Nephron (organoid): ENCODE data around the gene CEP126.
"Not testable (repeated sequence)": the region's sequence is repeated elsewhere in the genome, so short reads cannot be mapped to it uniquely, and the experiment has no call there.

Experiments used
- H3K27ac Mint-ChIP-seq, 3 experiments: 2 replicates each; pipeline ENCODE4 v1.8.0; 2020; ENCODE audit warnings: mixed read lengths in 3 of 3, mild to moderate bottlenecking in 2 of 3, moderate library complexity in 1 of 3
- H3K27me3 Mint-ChIP-seq: 2 replicates; pipeline ENCODE4 v1.8.0; 2021; ENCODE audit warnings: low read depth, mild to moderate bottlenecking, moderate library complexity, mixed read lengths
- H3K36me3 Mint-ChIP-seq: 2 replicates; pipeline ENCODE4 v1.8.0; 2020; ENCODE audit warnings: low read depth, mixed read lengths
- H3K4me1 Mint-ChIP-seq: 2 replicates; pipeline ENCODE4 v1.8.0; 2020; ENCODE audit warnings: mixed read lengths
- H3K4me3 Mint-ChIP-seq, 3 experiments: 2 replicates each; pipeline ENCODE4 v1.8.0; 2020; ENCODE audit warnings: mild to moderate bottlenecking in 3 of 3, mixed read lengths in 3 of 3, moderate library complexity in 2 of 3
- H3K9me3 Mint-ChIP-seq: 2 replicates; pipeline ENCODE4 v1.8.0; 2020; ENCODE audit warnings: mixed read lengths
- CTCF ChIP-seq, 3 experiments: fragments of 200-600 bp; sonication (generic); IDR thresholded peaks; one replicate each; pipeline ENCODE4 v1.5.0; 2021; ENCODE audit warnings: antibody characterized with exemption in 3 of 3; ENCODE audit not compliant: unreplicated experiment in 3 of 3

CEP126 gene

DNA sequence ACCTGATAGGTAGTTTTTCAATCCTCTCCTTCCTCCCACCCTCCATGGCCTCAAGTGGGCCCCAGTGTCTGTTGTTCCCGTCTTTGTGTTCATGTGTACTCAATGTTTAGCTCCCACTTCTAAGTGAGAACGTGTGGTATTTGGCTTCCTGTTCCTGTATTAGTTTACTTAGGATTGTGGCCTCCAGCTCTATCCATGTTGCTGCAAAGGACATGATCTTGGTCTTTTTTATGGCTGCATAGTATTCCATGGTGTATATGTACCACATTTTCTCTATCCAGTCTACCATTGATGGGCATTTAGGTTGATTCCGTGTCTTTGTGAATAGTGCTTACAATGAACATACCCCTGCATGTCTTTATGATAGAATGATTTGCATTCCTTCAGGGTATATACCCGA is 78.4 kb downstream of the CEP126 start:
- Mint-ChIP-seq H3K36me3 (peaks cover 3% of the 10 kb centered on the region), H3K27me3 (no peaks in the 10 kb centered on the region), H3K9me3 (no peaks in the 10 kb centered on the region), H3K27ac (no peak overlapping the region), H3K4me3 (no peak overlapping the region), H3K4me1 (no peaks in the 10 kb centered on the region)
- TF ChIP-seq CTCF (IDR thresholded peaks at IDR 0.05; ENCODE audit: unreplicated experiment in 3 of 3) = no peak

GRCh38 chr11:101994052-101994469 is 79.3 kb downstream of the CEP126 start:
- not testable (repeated sequence) for H3K4me1 Mint-ChIP-seq

DNA sequence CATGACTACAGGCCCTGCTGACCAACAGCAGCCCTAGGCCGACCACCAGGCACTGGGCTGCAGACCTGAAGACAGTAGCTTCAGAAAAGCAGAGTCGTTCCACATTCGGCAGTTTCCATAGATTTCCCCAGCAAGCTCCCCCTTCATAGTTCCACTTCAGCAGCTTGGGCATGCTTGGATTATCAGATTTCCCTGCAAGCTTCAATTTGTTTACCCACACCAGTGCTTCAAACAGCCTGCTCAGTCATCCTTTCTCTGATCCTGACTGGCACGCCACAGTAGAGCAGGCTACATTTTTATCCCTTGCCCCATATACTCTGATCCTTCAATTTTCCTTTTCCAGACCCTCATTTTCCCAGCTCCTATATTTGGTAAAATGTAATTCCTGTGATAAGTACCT is 81.3 kb downstream of the CEP126 start:
- Mint-ChIP-seq H3K36me3 (peaks cover 3% of the 10 kb centered on the region), H3K27ac (peak overlapping the region in 2 of 3 experiments; percentile 6 to 23), H3K4me3 (no peak overlapping the region), H3K4me1 (no peaks in the 10 kb centered on the region), H3K9me3 (no peaks in the 10 kb centered on the region), H3K27me3 (no peaks in the 10 kb centered on the region)
- TF ChIP-seq CTCF (IDR thresholded peaks at IDR 0.05; ENCODE audit: unreplicated experiment in 3 of 3) = no peak

More at GRCh38 chr11:101994052-101994469, 79.3 kb downstream of the CEP126 start:
- H3K27me3 Mint-ChIP-seq, H3K36me3 Mint-ChIP-seq, H3K4me3 Mint-ChIP-seq, H3K27ac Mint-ChIP-seq, H3K9me3 Mint-ChIP-seq: not testable (repeated sequence)

DNA sequence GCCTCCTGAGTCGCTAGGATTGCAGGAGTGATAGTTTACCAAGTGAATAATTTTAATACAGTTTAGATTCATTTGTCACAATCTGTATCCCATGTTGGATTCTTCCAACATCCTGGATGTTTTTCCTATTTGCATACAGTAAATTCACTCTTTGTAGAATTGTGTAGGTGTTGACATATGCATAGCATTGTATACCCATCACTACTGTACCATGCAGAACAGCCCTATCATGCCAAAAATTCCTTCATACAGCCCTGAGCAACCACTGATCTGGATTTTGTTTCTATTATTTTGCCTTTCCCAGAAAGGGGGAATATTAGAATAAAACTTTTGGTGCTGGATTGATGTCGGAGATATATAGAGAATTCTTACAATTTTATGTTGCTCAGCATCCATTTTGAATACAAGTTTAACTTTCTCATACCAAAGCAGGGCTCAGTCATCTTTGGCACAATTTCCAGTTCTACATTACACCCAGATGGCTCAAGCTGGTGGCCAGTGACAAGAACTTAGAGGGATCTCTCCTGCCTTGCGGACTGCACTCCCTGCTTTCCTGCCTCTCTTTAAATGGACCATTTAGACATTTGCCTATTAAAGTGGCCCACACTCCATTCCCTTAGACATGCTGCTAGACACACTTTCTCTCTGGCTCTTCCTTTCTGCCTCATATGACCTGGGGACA is 87.0 kb downstream of the CEP126 start:
- Mint-ChIP-seq H3K36me3 (no peaks in the 10 kb centered on the region), H3K27ac (no peak overlapping the region), H3K27me3 (no peaks in the 10 kb centered on the region), H3K9me3 (no peaks in the 10 kb centered on the region), H3K4me3 (no peak overlapping the region), H3K4me1 (no peaks in the 10 kb centered on the region)
- no peak for TF ChIP-seq CTCF (IDR thresholded peaks at IDR 0.05; ENCODE audit: unreplicated experiment in 3 of 3)

DNA sequence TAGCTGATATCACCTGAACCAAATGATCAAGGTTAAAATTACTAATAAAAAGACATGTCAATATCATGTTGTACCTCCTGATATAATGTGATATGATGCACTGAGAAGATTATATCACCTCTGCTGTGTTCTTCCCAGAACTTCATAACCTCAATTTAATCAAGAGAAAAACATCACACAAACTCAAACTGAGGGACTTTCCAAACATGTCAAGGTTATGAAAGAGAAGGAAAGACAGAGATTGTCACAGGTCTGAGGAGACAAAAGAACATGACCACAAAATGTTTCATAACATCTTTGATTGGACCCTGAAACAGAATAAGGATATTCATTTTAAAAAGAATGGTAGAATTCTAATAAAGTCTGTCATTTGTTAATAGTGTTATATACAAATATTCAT is 89.4 kb downstream of the CEP126 start:
- Mint-ChIP-seq H3K27ac (no peak overlapping the region), H3K4me3 (no peak overlapping the region), H3K27me3 (no peaks in the 10 kb centered on the region), H3K4me1 (no peaks in the 10 kb centered on the region), H3K36me3 (no peaks in the 10 kb centered on the region), H3K9me3 (no peaks in the 10 kb centered on the region)
- TF ChIP-seq CTCF (IDR thresholded peaks at IDR 0.05; ENCODE audit: unreplicated experiment in 3 of 3) = no peak

DNA sequence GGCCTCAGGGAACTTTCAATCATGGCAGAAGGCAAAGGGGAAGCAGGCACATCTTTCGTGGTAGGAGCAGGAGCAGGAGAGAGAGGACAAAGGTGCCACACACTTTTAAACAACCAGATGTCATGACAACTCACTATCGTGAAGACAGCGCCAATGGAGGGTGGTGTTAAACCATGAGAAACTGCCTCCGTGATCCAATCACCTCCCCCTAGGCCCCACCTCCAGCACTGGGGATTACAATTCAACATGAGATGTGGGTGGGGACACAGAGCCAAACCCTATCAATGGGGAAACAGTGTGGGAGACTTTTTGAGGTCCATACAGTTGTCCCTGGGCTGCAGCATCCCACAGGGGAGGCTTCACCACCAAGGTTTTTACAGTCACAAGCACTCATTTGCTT is 90.5 kb downstream of the CEP126 start:
- peaks cover 5% of the 10 kb centered on the region for H3K4me1 Mint-ChIP-seq
- H3K36me3 Mint-ChIP-seq = no peaks in the 10 kb centered on the region
- TF ChIP-seq CTCF (IDR thresholded peaks at IDR 0.05; ENCODE audit: unreplicated experiment in 3 of 3) = no peak
- H3K9me3 Mint-ChIP-seq = no peaks in the 10 kb centered on the region
- H3K27ac Mint-ChIP-seq = no peak overlapping the region
- no peak overlapping the region for H3K4me3 Mint-ChIP-seq
- H3K27me3 Mint-ChIP-seq = no peaks in the 10 kb centered on the region
